ENCODE data around the gene KCTD3. TPM values are rescaled to one million over a fixed set of nuclear protein-coding genes. Genes with fewer than 3 reads are reported as not detected.

KCTD3 gene
- 10 to 100 TPM; 33.4 to 80.4 (median 59.1) TPM for total RNA-seq

- H3K27me3 ChIP-seq: no peaks in the 10 kb centered on the region
- TF ChIP-seq, protein P1, sequence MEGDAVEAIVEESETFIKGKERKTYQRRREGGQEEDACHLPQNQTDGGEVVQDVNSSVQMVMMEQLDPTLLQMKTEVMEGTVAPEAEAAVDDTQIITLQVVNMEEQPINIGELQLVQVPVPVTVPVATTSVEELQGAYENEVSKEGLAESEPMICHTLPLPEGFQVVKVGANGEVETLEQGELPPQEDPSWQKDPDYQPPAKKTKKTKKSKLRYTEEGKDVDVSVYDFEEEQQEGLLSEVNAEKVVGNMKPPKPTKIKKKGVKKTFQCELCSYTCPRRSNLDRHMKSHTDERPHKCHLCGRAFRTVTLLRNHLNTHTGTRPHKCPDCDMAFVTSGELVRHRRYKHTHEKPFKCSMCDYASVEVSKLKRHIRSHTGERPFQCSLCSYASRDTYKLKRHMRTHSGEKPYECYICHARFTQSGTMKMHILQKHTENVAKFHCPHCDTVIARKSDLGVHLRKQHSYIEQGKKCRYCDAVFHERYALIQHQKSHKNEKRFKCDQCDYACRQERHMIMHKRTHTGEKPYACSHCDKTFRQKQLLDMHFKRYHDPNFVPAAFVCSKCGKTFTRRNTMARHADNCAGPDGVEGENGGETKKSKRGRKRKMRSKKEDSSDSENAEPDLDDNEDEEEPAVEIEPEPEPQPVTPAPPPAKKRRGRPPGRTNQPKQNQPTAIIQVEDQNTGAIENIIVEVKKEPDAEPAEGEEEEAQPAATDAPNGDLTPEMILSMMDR (IDR thresholded peaks at IDR 0.05): no peak
- peak; percentile 66 to 68 (median 66) for TF ChIP-seq POLR2AphosphoS5 (IDR thresholded peaks at IDR 0.05)
- TF ChIP-seq EP300 (IDR thresholded peaks at IDR 0.05; ENCODE audit: low read depth): no peak
- peak; percentile 58 for TF ChIP-seq POLR2A (IDR thresholded peaks at IDR 0.05)
- in situ Hi-C loops (cut with MboI; ENCODE audit: low pct_ligation_motif_present in 1 of 4, low pct_unique_long_range_greater_than_20kb in 1 of 4, low sequenced_read_pairs in 3 of 4): no loop called here
- peak; percentile 79 for DNase-seq
- peak within 1 kb of the TSS; percentile 94 to 98 (median 96) for H3K27ac ChIP-seq
- no peaks in the 10 kb centered on the region for H3K9me3 ChIP-seq
- H3K4me1 ChIP-seq: peaks cover 13 to 40% (median 30%) of the 10 kb centered on the region in 4 donors
- intact Hi-C loops (cut with DNase I; ENCODE audit: low total_unique reads): no loop called here
- WGBS, 2 donors (ENCODE audit: low coverage in 1 of 2): 9 to 41% methylated on average over 6 to 35 of the region's 44 CpGs
- peak within 1 kb of the TSS; percentile 75 to 92 (median 79) for H3K4me3 ChIP-seq
- no peaks in the 10 kb centered on the region for H3K36me3 ChIP-seq
These were observed at the start of gene KCTD3 for GRCh38 chr1:215566556-215567490. TSS of gene KCTD3 (plus strand) at chr1:215567304. CDS start at chr1:215567686, 382 bp downstream.

DNA sequence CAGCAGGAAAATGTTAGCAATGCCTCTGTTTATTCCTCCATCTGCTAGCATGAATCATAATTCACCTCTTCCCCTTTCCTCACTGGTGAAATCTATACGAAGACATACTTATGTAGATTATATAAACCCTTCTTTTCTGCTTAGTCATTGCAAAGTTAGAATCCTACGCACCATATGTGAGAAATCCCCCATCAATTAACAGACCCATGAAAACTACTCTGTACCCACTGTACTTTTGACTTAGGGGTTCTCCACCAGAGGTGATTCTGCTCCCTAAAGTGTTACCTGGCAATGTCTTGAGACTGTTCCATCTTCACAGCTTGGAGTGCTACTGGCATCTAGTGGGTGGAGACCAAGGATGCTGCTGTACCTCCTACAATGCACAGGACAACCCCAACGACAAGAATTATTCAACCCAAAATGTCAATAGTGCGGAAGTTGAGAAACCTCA, 49.6 kb upstream of the KCTD3 start:
- 57 to 64% methylated on average over 2 to 4 of the region's 4 CpGs for WGBS, 2 donors (ENCODE audit: low coverage in 1 of 2)
- no peaks in the 10 kb centered on the region for H3K4me1 ChIP-seq
- peaks cover 4 to 6% of the 10 kb centered on the region in 2 donors for H3K9me3 ChIP-seq
- intact Hi-C loops (cut with DNase I; ENCODE audit: low total_unique reads) (no loop called here), in situ Hi-C loops (cut with MboI; ENCODE audit: low pct_ligation_motif_present in 1 of 4, low pct_unique_long_range_greater_than_20kb in 1 of 4, low sequenced_read_pairs in 3 of 4) (loop anchor here in 2 of 4 donors (25.0 kb wide), 2 partner anchors 855 to 880 kb away; no protein-coding TSS in a partner anchor)
- H3K27ac ChIP-seq: no peak overlapping the region
- H3K27me3 ChIP-seq: no peaks in the 10 kb centered on the region
- no peak overlapping the region for H3K4me3 ChIP-seq
- H3K36me3 ChIP-seq: no peaks in the 10 kb centered on the region
- no peak for DNase-seq
- TF ChIP-seq POLR2A (IDR thresholded peaks at IDR 0.05) (no peak), EP300 (IDR thresholded peaks at IDR 0.05; ENCODE audit: low read depth) (no peak), POLR2AphosphoS5 (IDR thresholded peaks at IDR 0.05) (no peak)
- TF ChIP-seq, protein P1 (IDR thresholded peaks at IDR 0.05): no peak

- DNase-seq: no peak
- intact Hi-C loops (cut with DNase I; ENCODE audit: low total_unique reads): no loop called here
- in situ Hi-C loops (cut with MboI; ENCODE audit: low pct_ligation_motif_present in 1 of 4, low pct_unique_long_range_greater_than_20kb in 1 of 4, low sequenced_read_pairs in 3 of 4): loop anchor here in 2 of 4 donors (25.0 kb wide), 2 partner anchors 856 to 881 kb away; no protein-coding TSS in a partner anchor
These were observed 48.5 kb upstream of the KCTD3 start for GRCh38 chr1:215518594-215518993.

More at GRCh38 chr1:215518594-215518993, 48.5 kb upstream of the KCTD3 start:
- H3K4me1 ChIP-seq: no peaks in the 10 kb centered on the region
- no peak overlapping the region for H3K4me3 ChIP-seq
- H3K9me3 ChIP-seq: peaks cover 0 to 6% of the 10 kb centered on the region in 2 donors
- WGBS, 2 donors (ENCODE audit: low coverage in 1 of 2): 58% methylated on average over 2 of the region's 2 CpGs; no CpG with 5 or more reads in 1 of the 2 donors
- no peaks in the 10 kb centered on the region for H3K27me3 ChIP-seq
- no peak overlapping the region for H3K27ac ChIP-seq
- no peaks in the 10 kb centered on the region for H3K36me3 ChIP-seq
- TF ChIP-seq POLR2AphosphoS5 (IDR thresholded peaks at IDR 0.05): no peak
- TF ChIP-seq, protein P1 (IDR thresholded peaks at IDR 0.05): no peak
- TF ChIP-seq POLR2A (IDR thresholded peaks at IDR 0.05): no peak
- no peak for TF ChIP-seq EP300 (IDR thresholded peaks at IDR 0.05; ENCODE audit: low read depth)
